Measurements from ENCODE around the gene C12orf50.

Gene C12orf50

GRCh38 chr12:88029093-88029665 lies at the start of gene C12orf50:
TSS of gene C12orf50 (minus strand) at chr12:88029401. CDS start at chr12:88026962, 2,439 bp downstream.
- no peak within 1 kb of the TSS for H3K4me3 ChIP-seq
- H3K27ac ChIP-seq, result no peak within 1 kb of the TSS
- DNase-seq (ENCODE audit: low spot score), result no peak
- TF ChIP-seq, protein P1, sequence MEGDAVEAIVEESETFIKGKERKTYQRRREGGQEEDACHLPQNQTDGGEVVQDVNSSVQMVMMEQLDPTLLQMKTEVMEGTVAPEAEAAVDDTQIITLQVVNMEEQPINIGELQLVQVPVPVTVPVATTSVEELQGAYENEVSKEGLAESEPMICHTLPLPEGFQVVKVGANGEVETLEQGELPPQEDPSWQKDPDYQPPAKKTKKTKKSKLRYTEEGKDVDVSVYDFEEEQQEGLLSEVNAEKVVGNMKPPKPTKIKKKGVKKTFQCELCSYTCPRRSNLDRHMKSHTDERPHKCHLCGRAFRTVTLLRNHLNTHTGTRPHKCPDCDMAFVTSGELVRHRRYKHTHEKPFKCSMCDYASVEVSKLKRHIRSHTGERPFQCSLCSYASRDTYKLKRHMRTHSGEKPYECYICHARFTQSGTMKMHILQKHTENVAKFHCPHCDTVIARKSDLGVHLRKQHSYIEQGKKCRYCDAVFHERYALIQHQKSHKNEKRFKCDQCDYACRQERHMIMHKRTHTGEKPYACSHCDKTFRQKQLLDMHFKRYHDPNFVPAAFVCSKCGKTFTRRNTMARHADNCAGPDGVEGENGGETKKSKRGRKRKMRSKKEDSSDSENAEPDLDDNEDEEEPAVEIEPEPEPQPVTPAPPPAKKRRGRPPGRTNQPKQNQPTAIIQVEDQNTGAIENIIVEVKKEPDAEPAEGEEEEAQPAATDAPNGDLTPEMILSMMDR (IDR thresholded peaks at IDR 0.05), result no peak

DNA sequence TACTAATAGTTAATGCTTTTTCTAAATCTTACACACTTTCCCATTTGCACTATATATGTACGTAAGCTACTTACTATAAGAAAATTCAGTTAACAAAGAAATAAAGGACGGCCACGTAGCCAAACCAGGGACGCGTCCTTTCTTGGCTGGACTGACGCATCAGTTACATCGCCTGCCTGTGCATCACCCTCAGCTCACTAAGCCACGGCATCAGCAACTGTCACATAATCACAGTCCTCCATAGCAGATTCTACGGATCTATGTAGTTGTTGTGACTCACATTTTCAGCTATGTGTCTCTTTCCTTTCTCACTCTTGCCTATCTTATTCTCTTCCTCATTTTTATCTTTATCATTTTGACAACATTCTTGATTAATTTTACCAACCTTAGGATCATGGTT lies 38.1 kb upstream of the C12orf50 start:
- no peak overlapping the region for H3K27ac ChIP-seq
- TF ChIP-seq, protein P1 (IDR thresholded peaks at IDR 0.05), result no peak

GRCh38 chr12:88063375-88063774 lies 34.2 kb upstream of the C12orf50 start:
- H3K4me3 ChIP-seq, result no peak overlapping the region
- no peak overlapping the region for H3K27ac ChIP-seq
- no peak for DNase-seq (ENCODE audit: low spot score)
- TF ChIP-seq, protein P1 (IDR thresholded peaks at IDR 0.05), result no peak

More for the DNA sequence above, 38.1 kb upstream of the C12orf50 start:
- no peak for DNase-seq (ENCODE audit: low spot score)
- H3K4me3 ChIP-seq, result no peak overlapping the region

- DNase-seq (ENCODE audit: low spot score), result no peak
- TF ChIP-seq, protein P1 (IDR thresholded peaks at IDR 0.05), result no peak
- Histone ChIP-seq H3K27ac (no peak overlapping the region), H3K4me3 (no peak overlapping the region)
Measured at GRCh38 chr12:88062474-88062873, 33.3 kb upstream of the C12orf50 start.

DNA sequence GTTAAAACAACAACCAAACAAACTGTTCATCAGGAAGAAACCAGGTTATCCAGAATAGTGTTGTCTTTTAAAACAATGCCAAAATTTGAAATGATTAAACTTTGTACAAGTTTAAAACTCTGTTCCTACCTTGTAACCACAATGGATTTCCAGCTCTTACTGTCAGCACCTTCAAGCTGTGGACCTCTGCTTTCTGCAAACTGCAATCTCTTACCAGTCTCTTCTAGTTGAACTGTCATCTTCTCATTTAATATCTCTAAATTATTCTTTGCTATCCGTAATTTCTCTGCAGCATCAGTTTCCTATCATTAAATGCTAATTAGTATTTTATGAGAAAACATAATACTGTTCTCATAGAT lies 29.5 kb upstream of the C12orf50 start:
- TF ChIP-seq, protein P1 (IDR thresholded peaks at IDR 0.05), result no peak
- H3K4me3 ChIP-seq, result no peak overlapping the region
- H3K27ac ChIP-seq, result no peak overlapping the region
- no peak for DNase-seq (ENCODE audit: low spot score)

DNA sequence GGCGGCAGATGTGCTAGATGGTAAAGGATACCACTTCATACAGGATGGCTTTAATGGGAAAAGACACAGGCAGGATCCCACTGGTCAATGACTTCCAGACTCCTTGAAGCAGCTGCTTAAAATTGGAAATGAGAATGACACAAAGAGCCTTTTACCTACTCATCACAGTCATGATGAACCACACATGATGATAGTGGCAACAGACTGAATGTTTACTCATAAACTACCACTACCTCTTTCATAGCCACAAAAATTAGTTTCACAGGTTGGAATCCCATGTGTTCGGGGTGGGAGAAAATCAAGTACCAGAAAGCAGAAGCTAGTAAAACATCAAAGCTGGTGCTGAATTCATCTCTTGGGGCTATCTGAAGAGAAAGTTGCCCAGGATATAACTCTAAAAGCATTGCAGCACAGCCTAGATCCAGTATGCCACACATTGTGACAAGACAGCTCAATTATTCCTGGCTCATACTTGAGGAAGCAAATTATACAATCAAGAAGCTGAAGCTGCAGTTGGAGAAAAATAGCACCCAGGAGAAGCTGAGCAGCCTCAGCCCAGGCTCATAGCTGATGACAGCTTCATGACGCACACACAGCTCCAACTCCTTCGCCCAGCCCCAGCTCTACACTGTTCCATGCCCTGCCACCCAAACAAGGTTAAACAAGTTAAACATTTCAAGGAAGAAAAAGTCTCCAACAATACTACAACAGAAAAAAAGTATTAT lies 29.0 kb upstream of the C12orf50 start:
- TF ChIP-seq, protein P1 (IDR thresholded peaks at IDR 0.05), result no peak
- no peak for DNase-seq (ENCODE audit: low spot score)
- no peak overlapping the region for H3K27ac ChIP-seq

DNA sequence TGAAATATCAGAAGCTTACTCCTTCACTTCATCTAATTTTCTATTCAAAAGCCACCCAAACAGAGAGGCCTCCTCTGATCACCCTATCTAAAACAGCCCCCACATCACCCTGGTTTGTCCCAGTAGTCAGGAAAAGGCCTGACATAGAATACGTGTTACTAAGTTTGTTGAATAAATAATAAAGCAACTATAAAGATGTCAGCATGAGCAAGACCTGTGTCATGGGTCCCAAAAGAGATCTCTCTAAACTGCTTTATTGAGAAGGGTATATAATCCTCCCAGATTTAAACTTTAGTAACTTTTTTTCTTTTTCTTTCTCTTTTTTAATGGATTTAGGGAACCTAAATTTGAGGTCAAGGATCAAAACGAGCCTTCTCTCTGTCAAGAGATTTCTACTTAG lies 27.4 kb upstream of the C12orf50 start:
- no peak overlapping the region for H3K27ac ChIP-seq
- H3K4me3 ChIP-seq, result no peak overlapping the region
- TF ChIP-seq, protein P1 (IDR thresholded peaks at IDR 0.05), result no peak
- DNase-seq (ENCODE audit: low spot score), result no peak

More for the DNA sequence above, 29.0 kb upstream of the C12orf50 start:
- H3K4me3 ChIP-seq, result no peak overlapping the region
